Measurements from ENCODE around the gene TCF15. TPM values are rescaled to one million over a fixed set of nuclear protein-coding genes. Genes with fewer than 3 reads are reported as not detected.

Gene TCF15
- total and polyA plus RNA-seq, 5 experiments from 2014 or later: not detected

DNA sequence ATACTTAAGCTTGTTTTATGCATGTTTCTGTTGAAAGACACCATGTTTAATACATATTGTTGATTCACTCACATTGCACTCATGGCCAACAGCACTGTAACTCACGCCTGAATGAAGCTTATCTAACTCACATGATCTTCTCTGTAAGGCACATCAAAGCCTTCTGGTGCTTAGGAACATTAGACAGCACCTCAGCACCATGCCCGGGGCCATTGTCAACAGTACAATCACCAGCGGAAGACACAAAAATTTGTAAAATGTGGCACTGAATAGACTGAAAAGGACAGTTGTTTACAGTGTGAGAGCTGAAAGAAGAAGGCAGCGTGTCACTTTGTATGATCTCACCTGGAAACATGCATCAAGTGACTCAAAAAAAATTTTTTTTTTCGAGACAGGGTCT lies 8.9 kb upstream of the TCF15 start:
- POLR2A ChIA-PET: no interaction called here
- no peak for ATAC-seq
- DNase-seq: no peak
- H3K27me3 Mint-ChIP-seq: peaks cover 31 to 72% (median 38%) of the 10 kb centered on the region in 5 donors
- H3K9me3 Mint-ChIP-seq: peaks cover 0 to 20% (median 8%) of the 10 kb centered on the region in 9 donors
- peaks cover 0 to 19% (median 2%) of the 10 kb centered on the region in 3 donors for H3K36me3 Mint-ChIP-seq
- H3K4me3 Mint-ChIP-seq: no peak overlapping the region
- H3K27ac Mint-ChIP-seq: no peak overlapping the region
- no peaks in the 10 kb centered on the region for H3K4me1 Mint-ChIP-seq

DNA sequence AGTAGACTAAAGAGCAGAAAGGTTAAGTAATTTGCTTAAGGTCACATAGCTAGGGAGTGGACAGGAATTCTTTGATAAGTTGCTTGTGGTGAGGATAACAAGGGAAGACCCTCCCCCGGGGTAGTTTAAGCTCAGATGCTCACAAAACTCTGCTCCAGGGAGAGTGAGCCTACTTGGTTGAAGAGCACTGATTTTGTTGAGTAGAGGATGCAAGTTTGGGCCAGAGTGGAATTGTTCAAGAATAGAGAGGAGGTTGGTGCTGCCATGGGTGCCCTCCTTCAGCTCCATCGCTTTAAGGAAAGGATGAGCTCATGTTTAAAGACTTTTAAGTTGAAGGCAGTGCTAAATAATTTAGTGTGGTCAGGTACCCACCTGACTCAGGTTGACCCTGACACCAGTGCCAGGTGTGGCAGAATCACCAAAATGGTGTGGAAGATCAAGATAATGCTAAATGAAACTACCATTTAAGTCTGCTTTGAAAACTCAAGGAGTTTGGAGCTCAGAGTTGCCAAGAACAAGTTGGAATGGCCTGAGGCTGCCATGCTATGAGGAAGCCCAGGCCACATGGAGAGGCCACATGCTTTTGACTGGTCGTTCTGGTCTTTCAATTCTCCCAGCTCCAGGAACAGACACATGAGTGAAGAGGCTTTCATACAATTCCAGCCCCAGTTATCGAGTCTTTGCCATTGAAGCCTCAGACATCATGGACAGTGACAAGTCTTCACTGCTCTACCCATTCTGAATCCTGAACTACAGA lies 8.0 kb upstream of the TCF15 start:
- H3K27ac Mint-ChIP-seq: no peak overlapping the region
- peaks cover 0 to 20% (median 8%) of the 10 kb centered on the region in 9 donors for H3K9me3 Mint-ChIP-seq
- no peaks in the 10 kb centered on the region for H3K4me1 Mint-ChIP-seq
- no peak for DNase-seq
- peaks cover 0 to 19% (median 2%) of the 10 kb centered on the region in 3 donors for H3K36me3 Mint-ChIP-seq
- no peak overlapping the region for H3K4me3 Mint-ChIP-seq
- ATAC-seq: no peak
- POLR2A ChIA-PET: no interaction called here
- peaks cover 37 to 77% (median 39%) of the 10 kb centered on the region in 5 donors for H3K27me3 Mint-ChIP-seq

DNA sequence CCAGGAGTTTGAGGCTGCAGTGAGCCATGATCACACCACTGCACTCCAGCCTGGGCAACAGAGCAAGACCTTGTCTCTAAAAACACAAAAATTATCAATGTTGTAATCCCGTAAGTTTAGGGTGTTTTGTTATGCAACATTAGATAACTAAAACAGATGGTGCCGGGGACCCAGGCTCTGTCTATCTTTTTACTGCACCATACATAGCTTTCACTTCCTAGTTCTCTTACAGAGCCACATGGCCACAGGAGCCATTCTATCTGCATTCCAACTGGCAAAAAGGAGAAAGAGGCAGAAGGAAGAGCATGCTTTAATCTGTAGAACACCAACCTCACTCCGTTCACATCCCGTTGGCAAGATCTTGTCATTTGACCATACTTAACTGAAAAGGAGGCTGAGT lies 5.4 kb upstream of the TCF15 start:
- no peak overlapping the region for H3K27ac Mint-ChIP-seq
- peaks cover 46 to 80% (median 53%) of the 10 kb centered on the region in 5 donors for H3K27me3 Mint-ChIP-seq
- peaks cover 4 to 11% (median 11%) of the 10 kb centered on the region in 4 donors for H3K4me1 Mint-ChIP-seq
- H3K4me3 Mint-ChIP-seq: no peak overlapping the region
- DNase-seq (no peak), ATAC-seq (no peak)
- H3K9me3 Mint-ChIP-seq: peaks cover 0 to 20% (median 8%) of the 10 kb centered on the region in 9 donors
- peaks cover 0 to 19% (median 2%) of the 10 kb centered on the region in 3 donors for H3K36me3 Mint-ChIP-seq
- POLR2A ChIA-PET: no interaction called here

DNA sequence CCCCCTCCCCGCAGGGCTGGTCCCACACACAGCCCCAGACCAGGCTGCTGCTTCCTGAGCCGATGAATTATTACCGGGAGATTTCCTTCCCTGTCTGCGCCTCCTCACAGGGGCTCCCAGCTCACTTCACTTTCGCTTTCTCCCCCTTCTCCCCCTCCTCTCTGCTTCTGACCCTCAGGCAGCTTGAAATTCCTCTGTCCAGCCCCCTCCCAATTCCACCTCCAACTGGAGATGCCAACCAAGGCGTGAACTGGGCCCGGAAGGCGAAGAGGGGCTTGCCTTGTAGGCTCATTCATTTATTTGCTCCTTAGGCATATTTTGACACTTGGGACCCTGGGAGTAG lies 1.7 kb upstream of the TCF15 start:
- Mint-ChIP-seq H3K4me1 (peaks cover 4 to 15% (median 12%) of the 10 kb centered on the region in 4 donors), H3K36me3 (no peaks in the 10 kb centered on the region), H3K27me3 (peaks cover 44 to 79% (median 48%) of the 10 kb centered on the region in 5 donors), H3K27ac (no peak overlapping the region), H3K9me3 (peaks cover 0 to 2% (median 0%) of the 10 kb centered on the region in 9 donors), H3K4me3 (peak overlapping the region in 1 of 10 donors; percentile 44)
- POLR2A ChIA-PET: no interaction called here
- ATAC-seq (no peak), DNase-seq (no peak)

DNA sequence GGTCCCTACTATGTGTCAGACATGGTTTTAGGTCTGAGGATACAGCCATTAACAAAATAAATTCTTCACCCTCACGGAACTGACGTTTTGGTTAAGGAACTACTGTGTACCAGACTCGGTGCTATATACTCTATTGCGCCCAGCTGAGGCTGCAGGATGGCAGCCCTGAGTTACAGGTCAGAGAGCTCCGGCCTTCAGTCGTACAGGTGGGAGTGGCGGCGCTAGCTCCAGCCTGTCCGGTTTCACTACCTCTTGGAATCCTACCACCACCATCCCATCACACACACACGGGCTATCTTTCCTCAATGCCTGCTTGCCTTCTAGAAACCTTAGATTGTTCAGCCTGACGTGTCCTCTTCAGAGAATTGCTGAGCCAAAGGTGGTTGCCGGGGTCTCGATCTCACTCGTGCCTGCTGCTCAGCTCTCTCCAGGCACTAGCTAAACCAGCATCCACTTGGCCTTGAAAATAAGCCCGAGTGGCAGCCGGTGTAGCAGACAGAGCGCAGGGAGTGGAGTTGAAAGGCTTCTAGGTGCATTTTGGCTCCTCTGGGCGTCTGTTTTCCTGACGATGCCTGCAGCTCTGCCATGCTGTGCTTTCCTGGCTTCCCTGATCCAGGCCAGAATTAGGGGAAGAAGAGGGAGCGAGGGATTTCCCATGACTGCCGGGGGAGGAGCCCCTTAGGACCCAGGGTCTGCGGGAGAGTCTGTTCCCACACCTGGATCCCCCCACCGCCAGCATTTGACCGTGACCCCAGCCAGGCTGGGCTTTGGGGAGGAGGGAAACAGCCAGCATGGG lies 1.1 kb upstream of the TCF15 start:
- peak overlapping the region in 6 of 10 donors; percentile 13 to 62 (median 38) for H3K4me3 Mint-ChIP-seq
- POLR2A ChIA-PET: no interaction called here
- no peaks in the 10 kb centered on the region for H3K9me3 Mint-ChIP-seq
- no peaks in the 10 kb centered on the region for H3K36me3 Mint-ChIP-seq
- DNase-seq (no peak), ATAC-seq (no peak)
- no peak overlapping the region for H3K27ac Mint-ChIP-seq
- peaks cover 44 to 84% (median 48%) of the 10 kb centered on the region in 5 donors for H3K27me3 Mint-ChIP-seq
- peaks cover 4 to 15% (median 12%) of the 10 kb centered on the region in 4 donors for H3K4me1 Mint-ChIP-seq

DNA sequence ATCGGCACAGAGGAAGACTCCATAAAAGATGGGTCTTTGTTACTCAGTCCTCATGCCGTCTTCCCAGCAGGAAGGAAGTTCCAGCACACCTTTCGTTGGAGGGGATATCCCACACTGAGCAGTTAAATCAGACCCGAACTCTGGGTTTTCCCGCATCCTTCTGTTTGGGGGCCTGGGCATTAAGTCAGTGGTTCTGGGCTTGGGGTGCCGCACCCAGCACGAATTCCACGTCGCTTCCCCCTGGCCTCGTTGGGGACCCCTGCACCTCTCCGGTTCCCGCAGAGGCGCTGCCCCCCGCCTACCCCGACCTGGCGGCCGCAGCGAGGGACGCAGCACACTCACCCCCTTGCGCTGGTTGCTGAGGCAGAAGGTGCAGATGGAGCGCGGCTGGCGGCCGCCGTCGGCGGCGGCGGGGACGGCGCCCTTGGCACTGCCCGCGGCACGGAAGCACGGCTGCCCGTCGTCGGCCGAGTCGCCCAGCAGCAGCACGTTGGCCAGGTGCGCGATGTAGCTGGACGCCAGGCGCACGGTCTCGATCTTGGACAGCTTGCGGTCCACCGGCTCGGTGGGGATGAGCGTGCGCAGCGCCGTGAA lies 641 bp downstream of the TCF15 start:
- H3K9me3 Mint-ChIP-seq: no peaks in the 10 kb centered on the region
- POLR2A ChIA-PET: no interaction called here
- DNase-seq (no peak), ATAC-seq (no peak)
- H3K4me1 Mint-ChIP-seq: peaks cover 4 to 15% (median 12%) of the 10 kb centered on the region in 4 donors
- no peak overlapping the region for H3K27ac Mint-ChIP-seq
- peak overlapping the region in 2 of 10 donors; percentile 22 to 36 for H3K4me3 Mint-ChIP-seq
- no peaks in the 10 kb centered on the region for H3K36me3 Mint-ChIP-seq
- H3K27me3 Mint-ChIP-seq: peaks cover 38 to 74% (median 43%) of the 10 kb centered on the region in 5 donors

DNA sequence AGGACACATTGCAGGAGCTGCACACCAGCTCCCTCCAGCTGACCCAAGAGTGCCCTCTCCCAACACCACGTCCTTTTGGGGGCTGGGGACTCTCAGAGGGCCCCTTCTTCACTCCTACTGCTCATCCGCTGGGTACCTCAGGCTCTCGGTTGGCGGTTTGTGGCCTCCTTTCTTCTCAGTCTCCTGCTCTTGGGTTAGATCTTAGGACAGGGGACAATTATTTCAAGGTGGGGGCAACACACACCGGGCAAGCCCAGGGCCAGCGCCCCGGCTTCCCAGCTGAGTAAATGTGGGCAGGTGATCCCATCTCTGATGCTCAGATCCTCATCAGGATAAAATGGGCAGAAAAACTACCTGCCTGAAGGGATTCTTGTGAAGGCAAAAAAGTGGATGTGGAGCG lies 1.1 kb downstream of the TCF15 start:
- no peaks in the 10 kb centered on the region for H3K9me3 Mint-ChIP-seq
- ATAC-seq: no peak
- no peak for DNase-seq
- no peaks in the 10 kb centered on the region for H3K36me3 Mint-ChIP-seq
- H3K27ac Mint-ChIP-seq: no peak overlapping the region
- POLR2A ChIA-PET: no interaction called here
- H3K27me3 Mint-ChIP-seq: peaks cover 37 to 69% (median 43%) of the 10 kb centered on the region in 5 donors
- peak overlapping the region in 3 of 10 donors; percentile 22 to 36 (median 30) for H3K4me3 Mint-ChIP-seq
- peaks cover 4 to 15% (median 12%) of the 10 kb centered on the region in 4 donors for H3K4me1 Mint-ChIP-seq

DNA sequence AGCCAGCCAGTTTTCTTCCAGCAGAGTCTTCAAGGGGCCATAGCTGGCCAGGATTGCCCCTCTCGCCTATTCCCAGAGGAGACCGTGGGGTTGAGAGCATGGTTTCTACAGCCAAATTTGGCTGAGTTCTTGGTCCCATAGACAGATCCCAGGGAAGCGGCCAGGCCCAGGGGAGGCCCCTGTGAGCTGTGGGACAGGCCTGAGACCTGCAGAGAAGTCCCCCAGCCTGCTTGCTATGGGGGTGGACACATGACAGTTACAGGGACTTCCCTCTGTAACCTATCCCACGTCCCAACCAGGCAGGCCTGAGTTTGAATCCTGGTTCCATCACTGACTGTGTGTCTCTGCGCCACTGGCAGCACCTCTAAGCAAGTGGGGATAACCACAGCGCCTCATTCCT lies 2.6 kb downstream of the TCF15 start:
- Mint-ChIP-seq H3K36me3 (no peaks in the 10 kb centered on the region), H3K27me3 (peaks cover 27 to 54% (median 32%) of the 10 kb centered on the region in 5 donors), H3K4me3 (no peak overlapping the region), H3K9me3 (no peaks in the 10 kb centered on the region), H3K4me1 (peaks cover 4 to 15% (median 12%) of the 10 kb centered on the region in 4 donors), H3K27ac (no peak overlapping the region)
- POLR2A ChIA-PET: no interaction called here
- ATAC-seq (no peak), DNase-seq (no peak)

DNA sequence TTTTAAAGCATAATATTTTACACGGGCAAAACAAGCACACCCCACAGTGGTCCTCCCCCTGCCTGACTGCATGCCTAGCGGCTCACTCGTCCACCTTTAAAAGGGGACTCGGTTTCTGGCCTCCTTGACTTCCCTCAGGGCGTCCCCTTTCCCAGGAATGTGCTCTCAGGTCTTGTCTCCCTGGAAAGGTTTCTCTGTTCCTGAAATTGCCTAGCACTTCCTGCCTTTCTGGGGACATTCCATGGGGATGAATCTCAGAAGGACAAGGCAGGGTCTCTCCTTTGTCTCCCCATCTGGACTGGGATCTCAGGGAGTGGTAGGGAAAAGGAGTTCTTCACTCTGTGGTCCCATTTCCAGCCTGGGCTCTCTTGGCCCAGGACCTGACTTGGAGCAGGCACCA lies 4.9 kb downstream of the TCF15 start:
- DNase-seq: no peak
- Mint-ChIP-seq H3K27ac (no peak overlapping the region), H3K4me1 (peaks cover 0 to 3% (median 0%) of the 10 kb centered on the region in 4 donors), H3K27me3 (peaks cover 14 to 32% (median 22%) of the 10 kb centered on the region in 5 donors), H3K36me3 (no peaks in the 10 kb centered on the region), H3K9me3 (no peaks in the 10 kb centered on the region), H3K4me3 (no peak overlapping the region)
- POLR2A ChIA-PET: no interaction called here
- ATAC-seq: no peak

DNA sequence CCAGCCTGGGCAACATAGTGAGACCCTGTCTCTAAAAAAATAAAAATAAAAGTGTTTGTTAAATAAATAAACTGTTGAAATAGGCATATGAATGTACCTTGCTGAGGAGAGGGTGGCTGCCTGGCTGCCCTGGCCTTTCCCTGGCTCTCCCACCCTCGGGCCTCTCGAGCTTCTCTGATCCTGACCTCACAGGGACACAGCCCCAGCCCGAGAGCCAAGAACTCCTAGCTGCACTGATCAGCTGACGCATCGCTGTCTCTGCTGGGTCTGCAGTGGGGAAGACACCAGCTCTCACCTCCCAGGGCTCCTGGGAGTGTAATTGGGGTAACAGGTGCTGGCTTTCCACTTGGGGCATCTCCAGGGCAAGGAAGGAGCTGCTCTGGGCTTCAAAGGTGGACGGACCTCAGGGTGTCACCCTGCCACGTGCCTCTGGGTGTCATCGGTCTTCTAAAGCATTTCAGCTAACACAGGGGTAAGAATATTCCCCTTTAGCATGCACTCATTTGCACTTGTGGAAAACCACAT lies 6.9 kb downstream of the TCF15 start:
- ATAC-seq: no peak

DNA sequence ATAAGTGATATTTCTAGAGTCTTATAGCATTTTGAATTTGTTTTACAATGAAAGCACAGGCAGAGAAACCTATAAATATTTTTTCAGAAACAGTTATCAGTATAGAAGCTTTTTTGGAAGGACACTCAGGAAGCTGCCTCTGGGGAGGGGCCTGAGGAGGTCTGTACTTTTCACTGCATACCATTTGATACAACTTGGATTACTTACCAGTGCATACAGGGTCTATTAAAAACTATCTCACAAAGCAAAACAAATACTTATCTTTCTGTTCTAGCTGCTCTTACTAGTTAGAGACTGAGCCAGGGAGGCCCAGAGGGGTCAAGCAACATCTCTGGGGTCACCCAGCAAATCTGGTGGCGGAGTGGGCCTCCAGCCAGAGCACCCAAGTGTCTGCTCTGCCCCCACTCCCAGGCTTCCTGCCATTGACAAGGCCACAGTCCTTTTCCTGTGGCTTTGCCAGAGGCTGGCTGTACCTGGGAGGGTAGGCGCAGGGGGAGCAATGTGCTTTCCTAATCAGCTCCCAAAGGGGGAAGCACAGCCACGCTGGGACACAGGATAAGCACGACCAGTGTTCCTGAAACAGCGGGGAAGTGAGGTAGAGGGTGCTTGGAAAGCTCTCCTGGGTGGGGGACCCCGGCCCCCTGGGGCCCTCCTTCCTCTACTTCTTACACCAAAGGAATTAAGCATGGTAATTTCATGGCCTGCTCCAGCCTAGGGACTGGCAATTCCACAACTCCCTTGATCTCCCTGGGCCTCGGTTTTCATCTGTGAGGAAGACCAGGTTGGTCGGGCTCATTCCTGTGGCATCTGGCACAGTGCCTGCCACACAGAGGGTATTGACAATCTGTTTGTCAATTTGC lies 7.8 kb downstream of the TCF15 start:
- ATAC-seq: no peak
- Mint-ChIP-seq H3K4me3 (no peak overlapping the region), H3K27ac (no peak overlapping the region), H3K27me3 (peaks cover 3 to 13% (median 7%) of the 10 kb centered on the region in 5 donors), H3K4me1 (no peaks in the 10 kb centered on the region), H3K9me3 (no peaks in the 10 kb centered on the region), H3K36me3 (no peaks in the 10 kb centered on the region)
- POLR2A ChIA-PET: no interaction called here
- DNase-seq: no peak

More for the DNA sequence above, 6.9 kb downstream of the TCF15 start:
- Mint-ChIP-seq H3K4me3 (no peak overlapping the region), H3K36me3 (no peaks in the 10 kb centered on the region), H3K9me3 (no peaks in the 10 kb centered on the region), H3K27ac (no peak overlapping the region), H3K4me1 (no peaks in the 10 kb centered on the region), H3K27me3 (peaks cover 8 to 21% (median 13%) of the 10 kb centered on the region in 5 donors)
- DNase-seq: no peak
- POLR2A ChIA-PET: no interaction called here

DNA sequence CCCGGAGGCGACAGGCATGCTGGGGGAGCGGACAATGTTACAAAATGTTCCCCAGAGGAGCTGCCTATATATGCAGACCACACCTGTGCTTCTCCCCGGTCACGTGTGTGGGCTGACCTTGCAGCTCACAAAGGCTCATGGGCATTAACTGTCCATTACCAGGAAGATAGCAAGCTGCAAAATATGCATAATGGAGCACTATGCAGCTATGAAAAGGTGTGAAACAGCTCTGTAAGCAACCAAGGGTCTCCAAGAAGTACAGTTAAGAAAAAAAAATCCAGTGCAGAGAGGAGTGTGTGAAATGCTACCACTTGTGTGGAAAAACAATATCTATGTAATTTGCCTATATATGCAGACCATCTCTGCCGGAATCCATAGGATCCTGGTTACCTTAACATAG lies 9.4 kb downstream of the TCF15 start:
- no peaks in the 10 kb centered on the region for H3K36me3 Mint-ChIP-seq
- peaks cover 0 to 12% (median 3%) of the 10 kb centered on the region in 5 donors for H3K27me3 Mint-ChIP-seq
- no peaks in the 10 kb centered on the region for H3K4me1 Mint-ChIP-seq
- H3K4me3 Mint-ChIP-seq: no peak overlapping the region
- no peaks in the 10 kb centered on the region for H3K9me3 Mint-ChIP-seq
- no peak overlapping the region for H3K27ac Mint-ChIP-seq
- POLR2A ChIA-PET: no interaction called here
- DNase-seq (no peak), ATAC-seq (no peak)

All from naive thymus-derived CD8-positive, alpha-beta T cell (primary cell).